ENCODE data around the gene RNF126. TPM values are rescaled to one million over a fixed set of nuclear protein-coding genes. Genes with fewer than 3 reads are reported as not detected.

Gene RNF126
- total RNA-seq, 1 experiment from 2014 or later = 123 TPM

- no peak for DNase-seq (ENCODE audit: low spot score)
These were observed 15.3 kb downstream of the RNF126 start for GRCh38 chr19:647566-648284.

DNA sequence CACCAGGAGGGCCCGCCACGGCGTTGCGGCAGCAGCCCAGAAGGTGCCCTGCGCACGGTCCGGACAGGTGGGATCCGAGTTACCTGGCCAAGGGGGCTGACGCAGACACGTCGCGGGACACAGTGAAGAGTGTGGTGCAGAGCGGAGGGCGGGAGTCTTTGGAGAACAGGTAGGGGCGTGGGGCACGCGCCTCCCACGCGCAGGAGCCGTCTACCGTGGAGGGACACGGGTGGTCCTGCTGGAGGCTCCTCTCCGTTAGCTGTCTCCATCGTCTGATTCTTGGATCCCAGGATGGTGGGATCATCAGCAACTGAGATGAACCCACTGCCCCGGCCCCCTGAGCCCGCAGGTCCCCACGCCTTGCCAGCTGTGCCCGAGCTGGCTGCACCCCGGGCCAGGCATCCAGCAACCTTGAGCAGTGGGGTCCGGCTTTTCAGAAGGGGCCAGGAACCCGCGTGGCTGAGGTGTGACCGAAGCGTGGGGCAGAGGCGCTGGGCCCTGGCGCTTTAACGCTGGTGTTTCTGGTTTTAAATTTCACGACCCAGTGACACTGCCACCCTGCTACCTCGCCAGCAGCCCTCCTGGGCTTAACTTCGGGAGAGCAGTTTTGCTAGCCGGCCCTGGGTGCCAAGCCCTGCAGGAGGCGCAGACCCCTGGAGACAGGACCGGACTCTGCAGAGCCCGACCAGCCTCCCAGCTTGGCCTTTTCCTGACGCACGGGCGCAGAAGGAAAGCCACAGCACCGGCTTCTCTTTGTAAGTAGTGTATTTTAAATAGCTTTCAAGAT is 16.0 kb downstream of the RNF126 start:
- no peak for DNase-seq (ENCODE audit: low spot score)

DNA sequence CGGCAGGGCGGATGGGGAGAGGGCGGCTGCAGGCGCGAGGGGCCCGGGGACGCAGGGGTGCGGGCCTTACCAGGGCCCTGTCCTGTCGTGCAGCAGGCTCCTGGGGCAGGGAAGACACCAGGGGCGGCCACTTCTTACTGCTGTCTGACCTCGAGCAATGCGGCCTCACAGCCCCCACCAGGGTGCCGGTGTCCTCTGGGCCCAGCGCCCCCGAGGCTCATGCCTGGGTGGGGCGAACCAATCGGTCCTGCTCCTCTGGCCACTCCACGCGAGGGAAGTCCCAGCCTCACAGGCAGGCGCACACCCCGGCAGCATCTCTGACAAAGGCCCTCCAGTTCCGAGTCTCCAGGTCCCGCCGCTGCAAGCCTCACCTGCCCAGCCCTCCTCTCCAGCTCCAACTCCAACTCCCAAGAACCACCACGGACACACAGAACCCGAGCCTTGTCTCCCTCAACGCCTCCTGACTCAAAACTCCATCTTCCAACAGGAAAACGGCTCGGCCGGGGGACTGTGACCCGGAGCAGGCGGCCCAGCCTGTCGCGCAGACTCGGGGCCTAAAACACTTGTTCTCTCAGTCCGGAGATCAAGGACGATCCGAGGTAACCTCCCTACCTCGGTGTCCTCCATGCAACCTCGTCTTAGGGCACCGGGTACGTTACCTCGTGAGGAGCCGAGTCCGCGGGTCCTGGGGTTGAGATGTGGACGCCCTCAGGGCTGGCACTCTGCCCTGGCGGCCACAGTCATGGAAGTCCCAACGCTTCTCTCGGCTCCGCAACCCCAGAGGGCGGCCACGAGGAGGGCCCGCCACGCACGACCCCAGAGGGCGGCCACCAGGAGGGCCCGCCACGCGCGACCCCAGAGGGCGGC is 16.9 kb downstream of the RNF126 start:
- no peak for DNase-seq (ENCODE audit: low spot score)

DNA sequence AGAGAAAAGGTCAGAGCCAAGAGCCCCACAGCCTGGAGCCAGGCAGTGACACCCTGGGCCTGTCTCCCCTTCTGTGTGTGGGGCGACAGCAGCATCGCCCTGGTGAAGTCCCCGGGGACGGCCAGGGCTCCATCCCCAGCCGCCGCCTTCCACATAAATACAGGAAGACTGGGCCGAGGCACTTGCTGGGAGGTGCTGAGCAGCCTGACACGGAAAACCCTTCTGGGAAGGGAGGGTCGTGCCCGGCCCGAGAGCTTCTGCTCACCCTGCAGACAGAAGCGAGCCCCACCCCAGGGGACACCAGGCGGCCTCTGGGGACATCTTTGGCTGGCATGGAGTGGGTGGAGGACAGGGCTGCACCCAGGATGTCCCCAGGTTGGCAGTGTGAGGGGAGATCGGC is 18.2 kb downstream of the RNF126 start:
- no peak for DNase-seq (ENCODE audit: low spot score)

GRCh38 chr19:644363-644762 is 18.7 kb downstream of the RNF126 start:
- DNase-seq (ENCODE audit: low spot score) = no peak

DNA sequence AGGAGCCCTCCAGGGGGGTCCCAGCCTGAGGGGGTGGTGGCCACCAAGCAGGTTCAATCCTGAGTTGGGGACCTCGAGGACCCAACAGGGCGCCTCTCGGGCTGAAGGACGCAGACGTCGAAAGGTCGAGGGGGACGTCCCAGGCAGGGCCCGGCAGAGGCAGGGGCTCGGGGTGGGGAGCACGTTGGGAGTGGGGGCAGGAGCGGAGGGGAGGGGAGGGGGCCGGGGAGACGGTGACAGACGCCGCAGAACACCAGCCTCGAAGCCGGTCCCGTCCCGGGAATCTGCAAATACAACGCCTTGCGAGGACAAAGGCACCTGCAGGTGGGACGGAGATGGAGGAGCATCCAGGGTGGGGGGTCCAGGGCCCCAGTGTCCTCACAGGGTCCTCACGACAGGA is 19.3 kb downstream of the RNF126 start:
- DNase-seq (ENCODE audit: low spot score) = no peak

GRCh38 chr19:642767-643727 is 20.0 kb downstream of the RNF126 start:
- DNase-seq (ENCODE audit: low spot score) = no peak

DNA sequence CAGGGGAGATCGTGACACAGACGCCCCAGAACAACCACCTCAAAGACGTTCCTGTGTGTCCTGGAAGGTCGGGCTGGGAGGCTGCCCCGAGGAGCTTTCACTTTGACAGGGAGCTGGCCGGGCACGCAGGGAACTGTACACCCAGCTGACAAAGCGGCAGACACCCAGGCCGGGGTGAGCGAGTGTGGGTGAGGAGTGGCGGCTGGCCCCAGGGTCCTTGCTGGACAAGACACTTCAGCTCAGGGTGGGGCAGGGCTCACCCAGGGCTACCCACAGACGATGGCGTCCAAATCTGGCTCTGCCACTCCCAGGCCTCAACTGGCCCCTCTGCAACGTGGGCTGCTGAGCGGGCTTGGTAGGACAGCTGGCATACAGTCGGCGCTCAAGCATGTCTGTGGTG is 21.3 kb downstream of the RNF126 start:
- DNase-seq (ENCODE audit: low spot score) = no peak

DNA sequence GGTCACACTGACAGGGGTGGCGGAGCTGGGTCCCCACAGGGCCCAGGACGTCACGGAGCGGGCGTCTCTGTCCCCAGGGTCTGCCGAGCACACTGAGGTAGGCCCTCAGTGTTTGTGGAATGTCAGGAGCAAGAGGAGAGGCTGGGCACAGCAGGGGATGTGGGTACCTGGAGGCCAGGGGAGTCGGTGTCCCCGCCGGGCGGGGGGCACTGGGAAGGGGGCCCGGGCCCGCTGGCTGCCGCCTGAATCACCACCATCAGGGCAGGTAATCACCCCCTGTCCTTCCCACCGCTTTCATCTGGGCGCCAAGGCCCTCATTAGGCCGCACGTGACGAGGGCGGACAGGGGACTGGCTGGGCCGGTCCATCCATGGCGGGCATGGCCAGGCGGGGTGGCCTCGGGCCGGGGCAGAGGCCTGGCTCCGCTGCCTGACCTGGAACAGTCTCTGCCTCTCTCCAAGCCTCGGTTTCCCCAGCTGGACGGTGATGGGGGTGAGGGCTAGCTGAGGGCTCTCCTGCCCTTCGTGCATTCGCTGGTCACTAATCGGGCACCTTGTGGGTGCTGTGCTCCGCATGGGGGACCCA is 22.3 kb downstream of the RNF126 start:
- DNase-seq (ENCODE audit: low spot score) = no peak

GRCh38 chr19:640161-640558 is 22.9 kb downstream of the RNF126 start:
- DNase-seq (ENCODE audit: low spot score) = no peak

DNA sequence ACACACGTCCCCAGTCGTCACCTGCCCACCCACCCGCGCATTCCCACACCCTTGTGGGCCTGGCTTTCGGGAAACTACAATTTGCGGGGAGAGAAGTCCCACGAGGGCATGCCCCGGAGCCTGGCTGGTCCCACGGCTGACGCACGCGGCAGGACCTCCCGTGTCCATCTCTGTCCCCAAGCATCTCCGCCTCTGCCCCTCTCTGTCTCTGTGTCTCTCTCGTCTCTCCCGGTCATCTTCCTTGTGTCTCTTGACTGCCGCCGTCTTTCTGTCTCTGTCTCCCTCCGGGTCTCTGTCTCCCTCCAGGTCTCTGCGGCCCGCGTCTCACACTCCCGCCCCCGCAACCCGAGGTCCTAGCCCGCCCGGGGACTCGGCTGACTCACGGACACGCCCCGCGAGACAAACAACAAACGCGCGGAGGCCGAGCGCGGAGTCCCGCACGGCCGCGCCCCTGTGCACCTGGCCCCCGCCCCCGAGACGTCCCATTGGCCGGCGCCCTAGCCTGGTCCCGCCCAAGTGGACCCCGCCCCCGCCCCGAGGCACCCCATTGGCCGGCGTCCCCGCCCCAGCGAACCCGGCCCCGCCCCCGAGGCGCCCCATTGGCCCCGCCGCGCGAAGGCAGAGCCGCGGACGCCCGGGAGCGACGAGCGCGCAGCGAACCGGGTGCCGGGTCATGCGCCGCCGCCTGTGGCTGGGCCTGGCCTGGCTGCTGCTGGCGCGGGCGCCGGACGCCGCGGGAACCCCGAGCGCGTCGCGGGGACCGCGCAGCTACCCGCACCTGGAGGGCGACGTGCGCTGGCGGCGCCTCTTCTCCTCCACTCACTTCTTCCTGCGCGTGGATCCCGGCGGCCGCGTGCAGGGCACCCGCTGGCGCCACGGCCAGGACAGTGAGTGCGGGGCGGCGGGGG is 23.5 kb downstream of the RNF126 start, which contains the start of gene FGF22:
Gene FGF22, plus strand, starts transcription at position 627 of the 908 bp plus-strand sequence. Its CDS starts 47 bp downstream, at position 674.
- DNase-seq (ENCODE audit: low spot score) = peak; percentile 73

DNA sequence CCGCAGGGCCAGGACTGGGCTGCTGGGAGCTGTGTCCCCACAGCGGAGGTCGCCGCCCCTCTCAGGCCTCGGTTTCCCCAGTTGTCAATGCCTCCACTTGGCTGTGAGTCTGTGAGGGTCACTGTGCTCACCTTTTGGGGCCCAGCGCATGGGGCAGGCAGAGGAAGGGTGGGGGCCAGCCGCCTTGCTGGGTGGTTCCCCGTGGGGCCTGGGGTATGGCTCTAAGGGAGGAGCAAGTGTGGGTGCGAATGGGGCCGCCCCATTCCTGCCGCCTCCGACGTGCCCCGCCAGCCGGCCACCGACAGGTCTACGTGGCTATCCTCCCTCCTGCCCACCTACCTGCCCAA is 24.1 kb downstream of the RNF126 start:
- DNase-seq (ENCODE audit: low spot score) = no peak

- DNase-seq (ENCODE audit: low spot score) = no peak
These were observed 27.9 kb downstream of the RNF126 start for GRCh38 chr19:634975-635652.

DNA sequence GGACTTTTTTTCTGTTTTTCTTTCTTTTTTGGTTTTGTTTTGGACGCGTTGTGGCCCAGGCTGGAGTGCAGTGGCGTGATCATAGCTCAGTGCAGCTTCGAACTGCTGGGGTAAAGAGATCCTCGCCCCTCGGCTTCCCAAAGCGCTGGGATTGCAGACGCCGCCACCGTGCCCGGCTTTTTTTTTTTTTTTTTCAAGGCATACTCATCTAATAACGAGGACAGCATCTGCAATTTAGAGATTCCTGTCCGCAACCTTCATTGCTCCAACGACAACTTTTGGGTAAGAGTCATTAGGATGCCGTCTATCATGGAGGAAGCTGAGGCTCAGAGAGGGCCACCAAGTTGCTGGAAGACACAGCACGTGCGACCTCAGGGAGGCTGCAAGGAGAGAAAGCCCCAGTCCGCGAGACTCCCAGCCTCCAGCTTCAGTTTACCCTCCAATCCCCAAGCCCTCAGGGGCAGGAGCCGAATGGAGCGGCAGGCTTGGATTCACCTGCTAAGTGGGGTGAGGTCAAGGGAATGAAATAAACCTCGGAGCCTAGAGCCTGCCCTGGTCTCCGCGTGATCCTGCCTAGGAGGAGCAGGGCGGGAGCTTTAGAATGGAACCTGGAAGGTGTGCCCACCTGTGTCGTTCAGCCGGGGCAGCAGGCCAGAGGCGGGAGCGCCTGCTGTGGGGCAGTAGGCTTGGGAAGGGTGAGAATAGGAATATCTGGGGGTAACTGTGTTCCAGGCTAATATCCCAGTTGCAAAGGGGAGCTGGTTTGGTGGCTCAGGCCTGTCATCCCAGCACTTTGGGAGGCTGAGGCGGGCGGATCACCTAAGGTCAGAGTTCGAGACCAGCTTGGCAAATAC is 29.0 kb downstream of the RNF126 start:
- peak; percentile 16 for DNase-seq (ENCODE audit: low spot score)

- DNase-seq (ENCODE audit: low spot score) = peak; percentile 91
These were observed 29.8 kb downstream of the RNF126 start, which contains the start of gene POLRMT for GRCh38 chr19:633068-633785. TSS of gene POLRMT (minus strand) at chr19:633537. CDS start at chr19:633512, 25 bp downstream.

- peak; percentile 36 for DNase-seq (ENCODE audit: low spot score)
These were observed 30.4 kb downstream of the RNF126 start for GRCh38 chr19:632579-633067.
